Ovary (tissue), 3 donors: ENCODE data around the gene GALK1.

Experiments used
- CTCF ChIP-seq, 3 donors: fragments of 450-650 bp in 2 of 3; fragments of 200-600 bp in 1 of 3; IDR thresholded peaks; one replicate each; pipeline versions ENCODE4 v1.5.1 to v1.8.0; 2016 to 2022; ENCODE audit warnings: antibody characterized with exemption in 3 of 3, mild to moderate bottlenecking in 1 of 3
- EP300 ChIP-seq: sonication (generic); formaldehyde crosslinking; IDR thresholded peaks from one replicate; pipeline ENCODE4 v1.6.1; 2017; ENCODE audit warnings: antibody characterized with exemption
- donor health status: DM: no; HTN: no; CAD: no.

- no peak for TF ChIP-seq CTCF (IDR thresholded peaks at IDR 0.05)
- TF ChIP-seq EP300 = no peak
These were observed 16.3 kb downstream of the GALK1 start for GRCh38 chr17:75748706-75749105.
